Measurements from ENCODE around the gene LTF.

Gene LTF

DNA sequence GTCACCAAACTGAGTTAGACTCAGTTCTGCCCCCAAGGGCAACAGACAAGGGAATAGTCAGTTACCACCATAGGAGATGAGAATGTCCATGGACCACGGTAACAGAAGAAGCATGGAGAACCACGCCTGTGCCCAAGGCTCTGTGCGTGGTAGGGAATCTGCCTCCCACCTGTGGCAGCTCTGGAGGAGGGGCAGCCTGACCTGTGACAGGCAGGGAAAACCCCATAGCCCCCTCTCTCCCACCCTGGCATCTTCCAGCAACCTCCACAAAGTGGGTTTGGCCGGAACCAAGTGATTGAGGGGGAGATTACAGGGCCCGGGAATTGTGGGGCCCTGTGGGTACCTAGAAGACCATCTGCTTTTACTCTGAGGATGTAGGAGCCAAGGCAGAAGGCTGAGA, 14.3 kb upstream of the LTF start:
- no peaks in the 10 kb centered on the region for H3K27me3 ChIP-seq (ENCODE audit: control insufficient read depth, insufficient read depth, low read length)
- no peak overlapping the region for H3K9ac ChIP-seq (ENCODE audit: low read depth, low read length)
- H3K4me1 ChIP-seq (ENCODE audit: control insufficient read depth, insufficient read depth, low read length) = no peaks in the 10 kb centered on the region
- H3K36me3 ChIP-seq (ENCODE audit: control insufficient read depth, insufficient read depth, low read length) = no peaks in the 10 kb centered on the region
- no peak overlapping the region for H3K27ac ChIP-seq (ENCODE audit: low read depth, low read length)
- no peaks in the 10 kb centered on the region for H3K9me3 ChIP-seq (ENCODE audit: control insufficient read depth, insufficient read depth, low read length)
- H3K4me3 ChIP-seq (ENCODE audit: low read depth, low read length) = no peak overlapping the region

DNA sequence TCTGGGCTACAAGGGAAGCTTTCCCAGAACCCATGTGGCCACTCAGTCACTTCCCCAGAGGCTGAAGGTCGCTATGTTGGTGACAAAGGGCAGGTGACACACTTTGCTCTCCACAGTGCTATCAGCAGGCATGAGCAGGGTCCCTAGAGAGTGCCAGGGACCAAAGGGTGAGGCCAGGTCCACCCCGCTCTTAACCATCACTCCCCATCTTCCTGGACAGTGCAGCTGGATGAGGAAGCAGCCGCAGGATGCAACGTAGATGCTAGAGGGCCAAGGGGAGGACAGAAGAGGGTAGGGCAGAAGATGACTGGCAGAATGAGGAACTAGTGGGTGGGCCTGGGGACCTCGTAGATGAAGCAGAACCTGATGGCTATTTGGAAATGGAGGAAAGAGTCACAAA, 13.6 kb upstream of the LTF start:
- no peak overlapping the region for H3K27ac ChIP-seq (ENCODE audit: low read depth, low read length)
- no peaks in the 10 kb centered on the region for H3K27me3 ChIP-seq (ENCODE audit: control insufficient read depth, insufficient read depth, low read length)
- no peak overlapping the region for H3K4me3 ChIP-seq (ENCODE audit: low read depth, low read length)
- no peaks in the 10 kb centered on the region for H3K36me3 ChIP-seq (ENCODE audit: control insufficient read depth, insufficient read depth, low read length)
- no peaks in the 10 kb centered on the region for H3K9me3 ChIP-seq (ENCODE audit: control insufficient read depth, insufficient read depth, low read length)
- H3K9ac ChIP-seq (ENCODE audit: low read depth, low read length) = no peak overlapping the region
- H3K4me1 ChIP-seq (ENCODE audit: control insufficient read depth, insufficient read depth, low read length) = no peaks in the 10 kb centered on the region

DNA sequence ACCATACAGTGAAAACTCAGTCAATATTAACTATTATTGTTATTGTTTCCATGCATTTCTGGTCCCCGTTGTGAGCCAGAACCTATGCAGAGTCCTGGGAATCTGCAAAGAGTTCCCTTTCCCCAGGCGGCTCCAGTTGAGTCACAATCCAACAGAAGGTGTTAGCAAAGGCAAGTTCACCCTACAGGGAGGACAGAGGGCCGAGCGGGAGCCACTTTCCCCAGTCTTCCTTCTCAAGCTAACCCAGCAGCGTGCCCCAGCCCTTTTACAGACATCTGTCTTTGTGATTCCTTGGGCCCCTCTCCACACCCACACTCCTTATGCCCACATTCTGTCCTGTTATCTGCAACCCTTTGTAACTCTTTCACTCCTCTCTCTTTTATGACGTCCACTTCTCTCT, 13.1 kb upstream of the LTF start:
- Histone ChIP-seq H3K27ac (ENCODE audit: low read depth, low read length) (no peak overlapping the region), H3K4me1 (ENCODE audit: control insufficient read depth, insufficient read depth, low read length) (no peaks in the 10 kb centered on the region), H3K36me3 (ENCODE audit: control insufficient read depth, insufficient read depth, low read length) (no peaks in the 10 kb centered on the region), H3K9ac (ENCODE audit: low read depth, low read length) (no peak overlapping the region), H3K9me3 (ENCODE audit: control insufficient read depth, insufficient read depth, low read length) (no peaks in the 10 kb centered on the region), H3K27me3 (ENCODE audit: control insufficient read depth, insufficient read depth, low read length) (no peaks in the 10 kb centered on the region), H3K4me3 (ENCODE audit: low read depth, low read length) (no peak overlapping the region)

DNA sequence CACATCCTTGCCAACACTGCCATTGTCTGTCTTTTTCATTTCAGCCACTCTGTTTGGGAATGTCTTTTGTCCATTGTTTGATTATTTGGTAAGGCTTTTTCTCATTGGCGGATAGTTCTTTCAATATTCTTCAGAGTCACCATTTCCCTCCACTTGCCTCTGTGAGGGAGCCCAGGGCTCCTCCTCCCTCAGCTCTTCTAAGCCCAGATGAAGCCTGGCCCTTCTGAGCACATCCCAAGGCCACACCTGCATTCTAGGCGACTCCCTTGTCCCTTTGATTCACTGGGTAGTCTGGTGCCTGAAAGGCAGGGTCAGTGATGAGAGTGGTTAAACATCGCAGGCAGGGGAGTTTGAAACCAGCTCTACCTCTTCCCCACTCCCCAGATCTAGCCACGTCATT, 12.4 kb upstream of the LTF start:
- no peak overlapping the region for H3K9ac ChIP-seq (ENCODE audit: low read depth, low read length)
- H3K27ac ChIP-seq (ENCODE audit: low read depth, low read length) = no peak overlapping the region
- H3K9me3 ChIP-seq (ENCODE audit: control insufficient read depth, insufficient read depth, low read length) = no peaks in the 10 kb centered on the region
- no peaks in the 10 kb centered on the region for H3K36me3 ChIP-seq (ENCODE audit: control insufficient read depth, insufficient read depth, low read length)
- no peak overlapping the region for H3K4me3 ChIP-seq (ENCODE audit: low read depth, low read length)
- H3K4me1 ChIP-seq (ENCODE audit: control insufficient read depth, insufficient read depth, low read length) = no peaks in the 10 kb centered on the region
- H3K27me3 ChIP-seq (ENCODE audit: control insufficient read depth, insufficient read depth, low read length) = no peaks in the 10 kb centered on the region

DNA sequence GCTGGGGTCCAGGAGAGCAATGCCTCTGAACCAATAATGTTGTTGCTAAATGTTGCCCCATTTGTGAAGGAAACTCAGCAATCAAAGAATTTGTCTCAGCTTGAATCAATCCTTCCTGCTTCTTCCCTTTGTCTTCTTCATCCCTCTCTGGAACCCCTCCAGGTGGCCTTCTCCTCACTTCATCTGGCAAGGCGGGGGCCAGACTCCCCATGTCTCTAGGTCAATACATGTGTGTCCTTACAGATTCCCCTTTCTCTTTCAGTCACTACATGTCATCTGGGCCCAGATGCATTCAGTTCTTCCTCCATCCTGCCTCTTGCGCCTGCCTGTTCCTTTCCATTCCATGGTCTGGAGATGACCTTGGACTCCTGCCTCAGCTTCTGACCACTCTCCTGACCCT, 8.0 kb upstream of the LTF start:
- H3K9me3 ChIP-seq (ENCODE audit: control insufficient read depth, insufficient read depth, low read length) = no peaks in the 10 kb centered on the region
- H3K27ac ChIP-seq (ENCODE audit: low read depth, low read length) = no peak overlapping the region
- H3K9ac ChIP-seq (ENCODE audit: low read depth, low read length) = no peak overlapping the region
- no peaks in the 10 kb centered on the region for H3K4me1 ChIP-seq (ENCODE audit: control insufficient read depth, insufficient read depth, low read length)
- no peaks in the 10 kb centered on the region for H3K27me3 ChIP-seq (ENCODE audit: control insufficient read depth, insufficient read depth, low read length)
- H3K36me3 ChIP-seq (ENCODE audit: control insufficient read depth, insufficient read depth, low read length) = no peaks in the 10 kb centered on the region
- H3K4me3 ChIP-seq (ENCODE audit: low read depth, low read length) = no peak overlapping the region

DNA sequence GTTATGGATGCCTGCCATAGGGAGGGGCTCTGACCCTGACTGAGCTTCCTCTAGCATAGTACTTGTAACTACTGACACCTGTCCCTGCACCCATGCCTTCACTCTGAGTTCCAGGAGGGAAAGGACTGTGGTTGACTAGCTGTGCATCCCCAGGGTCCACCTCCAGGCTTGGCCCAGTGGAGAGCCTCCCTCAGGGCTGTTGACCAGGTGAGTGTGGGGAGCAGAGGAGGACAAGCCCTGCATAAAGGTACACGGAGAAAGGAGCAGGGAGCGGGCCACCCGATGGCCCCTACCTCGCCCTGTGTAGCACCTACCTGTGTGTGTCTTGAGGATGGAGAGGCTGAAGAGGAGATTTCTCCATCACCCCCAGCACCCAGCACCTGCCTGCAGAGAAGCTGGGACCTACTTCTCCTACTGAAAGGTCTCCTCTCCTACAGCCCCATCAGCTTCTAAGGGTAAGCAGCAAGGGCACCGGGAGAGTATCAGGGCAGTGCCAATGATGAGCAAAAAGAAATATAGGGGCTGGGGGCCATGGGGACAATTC, 6.7 kb upstream of the LTF start:
- H3K4me3 ChIP-seq (ENCODE audit: low read depth, low read length) = no peak overlapping the region
- no peak overlapping the region for H3K27ac ChIP-seq (ENCODE audit: low read depth, low read length)
- H3K27me3 ChIP-seq (ENCODE audit: control insufficient read depth, insufficient read depth, low read length) = no peaks in the 10 kb centered on the region
- H3K9ac ChIP-seq (ENCODE audit: low read depth, low read length) = no peak overlapping the region
- no peaks in the 10 kb centered on the region for H3K9me3 ChIP-seq (ENCODE audit: control insufficient read depth, insufficient read depth, low read length)
- no peaks in the 10 kb centered on the region for H3K4me1 ChIP-seq (ENCODE audit: control insufficient read depth, insufficient read depth, low read length)
- no peaks in the 10 kb centered on the region for H3K36me3 ChIP-seq (ENCODE audit: control insufficient read depth, insufficient read depth, low read length)

DNA sequence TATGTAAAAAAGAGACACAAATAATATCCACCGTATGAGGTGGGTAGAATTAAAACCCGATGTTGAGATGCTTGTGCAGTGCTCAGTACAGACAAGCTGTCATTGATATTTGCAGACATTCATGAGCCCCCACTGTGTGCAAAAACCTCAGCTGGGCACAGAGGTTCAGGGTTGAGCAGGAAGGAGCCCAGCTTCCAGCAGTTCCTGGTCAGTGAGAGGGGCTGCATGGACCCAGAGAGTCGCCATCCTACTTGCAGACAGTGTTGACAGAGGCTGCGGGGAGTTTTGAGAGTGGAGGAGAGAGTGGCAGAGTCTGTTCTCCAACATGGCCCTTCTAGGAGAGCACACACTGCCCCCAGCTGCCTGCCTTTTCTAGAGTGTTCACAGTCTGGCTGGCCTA, 6.1 kb upstream of the LTF start:
- H3K36me3 ChIP-seq (ENCODE audit: control insufficient read depth, insufficient read depth, low read length) = no peaks in the 10 kb centered on the region
- no peak overlapping the region for H3K27ac ChIP-seq (ENCODE audit: low read depth, low read length)
- no peak overlapping the region for H3K4me3 ChIP-seq (ENCODE audit: low read depth, low read length)
- 0 out of 2 replicates have a peak, but pooled peaks cover 3% of the 10 kb centered on the region for H3K27me3 ChIP-seq (ENCODE audit: control insufficient read depth, insufficient read depth, low read length)
- H3K9ac ChIP-seq (ENCODE audit: low read depth, low read length) = no peak overlapping the region
- no peaks in the 10 kb centered on the region for H3K4me1 ChIP-seq (ENCODE audit: control insufficient read depth, insufficient read depth, low read length)
- H3K9me3 ChIP-seq (ENCODE audit: control insufficient read depth, insufficient read depth, low read length) = no peaks in the 10 kb centered on the region

DNA sequence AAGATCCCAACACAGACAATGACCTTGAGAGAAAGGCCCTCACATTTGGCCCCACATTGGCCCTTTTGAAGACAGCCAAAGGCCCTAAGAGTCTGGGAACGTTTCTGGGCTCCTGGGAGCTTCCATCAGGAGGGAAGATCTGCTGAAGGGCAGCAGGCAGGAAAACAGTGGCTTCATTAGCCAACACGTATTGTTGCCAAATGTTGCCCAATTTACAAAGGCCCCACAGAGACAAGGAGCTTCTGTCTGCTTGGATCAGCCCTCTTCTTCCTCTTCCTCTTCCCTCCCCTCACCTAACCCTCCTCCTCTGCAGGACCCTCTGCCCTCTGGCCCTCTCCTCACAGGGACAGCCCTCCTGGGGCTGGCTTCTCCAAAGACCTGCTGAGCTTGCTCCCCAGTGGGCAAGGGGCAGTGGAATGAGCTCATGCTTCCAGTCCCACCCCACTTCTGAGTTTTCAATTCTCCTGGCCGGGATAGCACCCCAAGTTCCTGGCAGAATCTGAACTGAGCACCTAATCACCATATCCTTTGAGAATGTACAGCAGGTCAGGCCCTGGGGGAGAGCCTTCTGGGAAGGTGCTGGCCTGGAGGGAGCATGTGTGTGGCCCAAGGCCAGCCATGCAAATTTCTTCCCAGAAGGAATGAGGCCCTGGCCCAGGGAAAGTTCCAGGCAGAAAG, 5.1 kb upstream of the LTF start:
- Histone ChIP-seq H3K27me3 (ENCODE audit: control insufficient read depth, insufficient read depth, low read length) (peaks cover 13% of the 10 kb centered on the region), H3K36me3 (ENCODE audit: control insufficient read depth, insufficient read depth, low read length) (no peaks in the 10 kb centered on the region), H3K9ac (ENCODE audit: low read depth, low read length) (no peak overlapping the region), H3K9me3 (ENCODE audit: control insufficient read depth, insufficient read depth, low read length) (no peaks in the 10 kb centered on the region), H3K4me1 (ENCODE audit: control insufficient read depth, insufficient read depth, low read length) (peaks cover 3% of the 10 kb centered on the region; the same call in 1 of the 2 replicates), H3K27ac (ENCODE audit: low read depth, low read length) (no peak overlapping the region), H3K4me3 (ENCODE audit: low read depth, low read length) (no peak overlapping the region)

DNA sequence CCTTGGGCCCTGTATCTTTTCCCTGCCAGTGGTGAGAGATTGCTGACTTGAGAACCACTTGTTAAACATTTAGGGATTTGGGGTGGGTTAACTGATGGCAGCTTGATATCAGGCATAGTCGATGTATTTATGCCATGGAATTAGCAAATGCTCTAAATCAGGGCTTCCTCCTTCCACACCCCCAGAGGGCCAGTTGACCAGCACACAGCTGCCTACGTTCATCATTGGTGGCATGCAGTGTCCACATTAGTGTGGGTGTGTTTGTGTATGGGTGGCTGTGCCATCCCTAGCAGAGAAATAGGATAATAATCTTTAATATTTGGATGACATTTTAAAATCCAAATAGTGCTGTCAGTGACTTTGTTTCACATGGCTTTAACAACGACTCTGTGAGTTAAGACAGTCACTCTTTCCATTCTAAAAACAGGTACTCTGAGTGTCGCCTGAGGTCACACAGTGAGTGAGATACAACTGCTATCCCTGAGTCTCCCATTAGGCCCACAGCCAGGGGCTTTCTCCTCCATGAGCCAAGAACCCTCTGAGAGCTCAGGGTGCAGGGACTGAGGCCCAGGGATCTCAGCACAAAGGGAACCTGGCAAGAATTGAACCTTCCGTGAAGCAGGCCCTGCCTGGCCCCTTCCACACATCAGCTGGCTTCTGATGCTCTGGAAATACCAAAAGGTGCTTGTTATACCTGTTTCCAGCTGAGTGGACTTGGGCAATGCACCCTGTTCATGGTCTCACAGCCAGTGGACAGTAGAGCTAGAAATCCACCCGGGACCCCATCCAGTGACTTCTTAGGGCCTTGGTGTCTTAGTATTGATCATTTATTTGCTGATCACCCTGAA, 4.3 kb upstream of the LTF start:
- Histone ChIP-seq H3K9ac (ENCODE audit: low read depth, low read length) (no peak overlapping the region), H3K4me1 (ENCODE audit: control insufficient read depth, insufficient read depth, low read length) (peaks cover 4% of the 10 kb centered on the region; the same call in 1 of the 2 replicates), H3K9me3 (ENCODE audit: control insufficient read depth, insufficient read depth, low read length) (no peaks in the 10 kb centered on the region), H3K27ac (ENCODE audit: low read depth, low read length) (no peak overlapping the region), H3K36me3 (ENCODE audit: control insufficient read depth, insufficient read depth, low read length) (no peaks in the 10 kb centered on the region), H3K27me3 (ENCODE audit: control insufficient read depth, insufficient read depth, low read length) (peaks cover 21% of the 10 kb centered on the region), H3K4me3 (ENCODE audit: low read depth, low read length) (no peak overlapping the region)

DNA sequence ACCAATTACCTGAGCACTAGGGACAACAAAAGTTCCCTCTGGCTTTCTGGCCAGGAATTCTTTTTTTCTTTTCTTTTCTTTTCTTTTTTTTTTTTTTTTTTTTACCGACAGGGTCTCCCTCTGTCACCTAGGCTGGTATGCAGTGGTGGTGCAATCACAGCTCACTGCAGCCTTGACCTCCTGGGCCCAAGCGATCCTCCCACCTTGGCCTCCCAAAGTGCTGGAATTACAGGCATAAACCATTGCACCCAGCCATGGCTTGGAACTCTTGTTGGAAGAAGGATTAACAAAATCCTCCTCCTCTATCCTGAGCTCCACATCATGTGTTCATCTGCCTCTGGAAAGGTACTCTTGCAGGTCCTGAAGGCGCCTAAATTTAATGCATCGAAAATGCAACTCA, 2.9 kb upstream of the LTF start:
- Histone ChIP-seq H3K9ac (ENCODE audit: low read depth, low read length) (no peak overlapping the region), H3K9me3 (ENCODE audit: control insufficient read depth, insufficient read depth, low read length) (no peaks in the 10 kb centered on the region), H3K36me3 (ENCODE audit: control insufficient read depth, insufficient read depth, low read length) (no peaks in the 10 kb centered on the region), H3K4me1 (ENCODE audit: control insufficient read depth, insufficient read depth, low read length) (peaks cover 4% of the 10 kb centered on the region; the same call in 1 of the 2 replicates), H3K27me3 (ENCODE audit: control insufficient read depth, insufficient read depth, low read length) (peaks cover 34% of the 10 kb centered on the region), H3K27ac (ENCODE audit: low read depth, low read length) (no peak overlapping the region), H3K4me3 (ENCODE audit: low read depth, low read length) (no peak overlapping the region)

DNA sequence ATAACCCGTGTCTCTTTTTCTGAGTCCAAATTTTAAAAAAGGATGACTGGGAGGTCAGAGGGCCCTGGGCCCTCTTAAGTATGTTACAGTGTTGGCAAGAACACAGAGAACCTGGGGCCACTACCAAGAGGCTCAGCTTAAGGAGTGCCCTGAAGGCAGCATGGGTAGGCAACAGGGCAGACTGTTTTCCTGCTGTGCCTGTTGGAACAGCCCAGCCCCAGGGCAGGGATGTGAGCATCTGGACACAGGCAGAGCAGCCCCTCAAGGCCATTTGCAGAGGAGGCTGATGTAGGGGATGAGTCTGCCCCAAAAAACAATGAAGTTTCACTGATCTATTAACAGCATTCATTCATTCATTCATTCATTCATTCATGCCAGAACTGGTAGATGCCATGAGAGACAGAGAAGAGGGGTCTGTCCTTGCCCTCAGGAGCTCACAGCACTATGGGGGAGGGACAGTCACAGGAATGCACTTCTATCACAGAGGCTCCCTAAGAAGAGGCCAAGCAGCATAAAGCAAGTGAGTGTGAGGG, 2.2 kb upstream of the LTF start:
- Histone ChIP-seq H3K27ac (ENCODE audit: low read depth, low read length) (no peak overlapping the region), H3K27me3 (ENCODE audit: control insufficient read depth, insufficient read depth, low read length) (peaks cover 34% of the 10 kb centered on the region), H3K4me3 (ENCODE audit: low read depth, low read length) (no peak overlapping the region), H3K9ac (ENCODE audit: low read depth, low read length) (no peak overlapping the region), H3K4me1 (ENCODE audit: control insufficient read depth, insufficient read depth, low read length) (peaks cover 4% of the 10 kb centered on the region; the same call in 1 of the 2 replicates), H3K36me3 (ENCODE audit: control insufficient read depth, insufficient read depth, low read length) (no peaks in the 10 kb centered on the region), H3K9me3 (ENCODE audit: control insufficient read depth, insufficient read depth, low read length) (no peaks in the 10 kb centered on the region)
